Glutamatergic neuron (in vitro differentiated cells): ENCODE results near the gene VPS39. TPM values are rescaled to one million over a fixed set of nuclear protein-coding genes. Genes with fewer than 3 reads are reported as not detected.

Experiments
- DNase-seq: peaks from one replicate; pipeline ENCODE4 v3.0.0; 2022
- H3K27ac Mint-ChIP-seq: one replicate; pipeline ENCODE4 v1.8.0; 2020; ENCODE audit warnings: mild to moderate bottlenecking, mixed read lengths, inconsistent platforms; ENCODE audit not compliant: unreplicated experiment
- H3K27me3 Mint-ChIP-seq: one replicate; pipeline ENCODE4 v1.8.0; 2020; ENCODE audit warnings: mild to moderate bottlenecking, moderate library complexity, mixed read lengths, inconsistent platforms; ENCODE audit not compliant: unreplicated experiment
- H3K36me3 Mint-ChIP-seq: one replicate; pipeline ENCODE4 v1.8.0; 2020; ENCODE audit warnings: mild to moderate bottlenecking, mixed read lengths, inconsistent platforms; ENCODE audit not compliant: unreplicated experiment
- H3K4me1 Mint-ChIP-seq: one replicate; pipeline ENCODE4 v1.8.0; 2020; ENCODE audit warnings: mild to moderate bottlenecking, low read depth, mixed read lengths, inconsistent platforms; ENCODE audit not compliant: unreplicated experiment
- H3K4me3 Mint-ChIP-seq: one replicate; pipeline ENCODE4 v1.8.0; 2020; ENCODE audit warnings: mild to moderate bottlenecking, mixed read lengths, inconsistent platforms; ENCODE audit not compliant: unreplicated experiment
- H3K9me3 Mint-ChIP-seq: one replicate; pipeline ENCODE4 v1.8.0; 2020; ENCODE audit warnings: mild to moderate bottlenecking, moderate library complexity, mixed read lengths, inconsistent platforms; ENCODE audit not compliant: unreplicated experiment
- total RNA-seq: library from RNA; stranded (reverse); fragmentation: NEBNext Ultra II Directional; extraction: Animal tissue kit (Norgen Biotek cat#: 25700); gene quantifications from one replicate; pipeline ENCODE4 v1.2.1, GENCODE V29; 2021; ENCODE audit not compliant: unreplicated experiment
- TF ChIP-seq, protein P1 (sequence below): fragments of 200-600 bp; sonication (generic); IDR thresholded peaks from one replicate; pipeline ENCODE4 v1.5.0; 2021; ENCODE audit not compliant: partially characterized antibody, unreplicated experiment

VPS39 gene
- total RNA-seq, 1 donor from 2014 or later, result 94.4 TPM

DNA sequence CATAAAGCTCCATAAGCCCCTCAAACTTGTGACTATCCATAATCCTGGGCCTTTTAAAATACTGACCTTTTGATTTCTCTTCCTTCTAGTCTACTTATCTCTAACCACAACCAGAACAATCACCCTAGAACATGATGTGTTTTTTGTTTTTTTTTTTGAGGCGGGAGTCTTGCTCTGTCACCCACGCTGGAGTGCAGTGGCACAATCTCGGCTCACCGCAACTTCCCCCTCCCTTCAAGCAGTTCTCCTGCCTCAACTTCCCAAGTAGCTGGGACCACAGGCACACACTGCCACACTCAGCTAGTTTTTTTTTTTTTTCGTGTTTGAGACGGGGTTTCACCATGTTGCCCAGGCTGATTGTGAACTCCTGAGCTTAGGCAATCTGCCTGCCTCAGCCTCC lies 25.1 kb downstream of the VPS39 start:
- no peak overlapping the region for H3K4me3 Mint-ChIP-seq
- no peaks in the 10 kb centered on the region for H3K4me1 Mint-ChIP-seq
- no peak for DNase-seq
- H3K27me3 Mint-ChIP-seq, result peaks cover 2% of the 10 kb centered on the region
- no peak overlapping the region for H3K27ac Mint-ChIP-seq
- no peaks in the 10 kb centered on the region for H3K9me3 Mint-ChIP-seq
- TF ChIP-seq, protein P1, sequence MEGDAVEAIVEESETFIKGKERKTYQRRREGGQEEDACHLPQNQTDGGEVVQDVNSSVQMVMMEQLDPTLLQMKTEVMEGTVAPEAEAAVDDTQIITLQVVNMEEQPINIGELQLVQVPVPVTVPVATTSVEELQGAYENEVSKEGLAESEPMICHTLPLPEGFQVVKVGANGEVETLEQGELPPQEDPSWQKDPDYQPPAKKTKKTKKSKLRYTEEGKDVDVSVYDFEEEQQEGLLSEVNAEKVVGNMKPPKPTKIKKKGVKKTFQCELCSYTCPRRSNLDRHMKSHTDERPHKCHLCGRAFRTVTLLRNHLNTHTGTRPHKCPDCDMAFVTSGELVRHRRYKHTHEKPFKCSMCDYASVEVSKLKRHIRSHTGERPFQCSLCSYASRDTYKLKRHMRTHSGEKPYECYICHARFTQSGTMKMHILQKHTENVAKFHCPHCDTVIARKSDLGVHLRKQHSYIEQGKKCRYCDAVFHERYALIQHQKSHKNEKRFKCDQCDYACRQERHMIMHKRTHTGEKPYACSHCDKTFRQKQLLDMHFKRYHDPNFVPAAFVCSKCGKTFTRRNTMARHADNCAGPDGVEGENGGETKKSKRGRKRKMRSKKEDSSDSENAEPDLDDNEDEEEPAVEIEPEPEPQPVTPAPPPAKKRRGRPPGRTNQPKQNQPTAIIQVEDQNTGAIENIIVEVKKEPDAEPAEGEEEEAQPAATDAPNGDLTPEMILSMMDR, result no peak
- no peaks in the 10 kb centered on the region for H3K36me3 Mint-ChIP-seq

DNA sequence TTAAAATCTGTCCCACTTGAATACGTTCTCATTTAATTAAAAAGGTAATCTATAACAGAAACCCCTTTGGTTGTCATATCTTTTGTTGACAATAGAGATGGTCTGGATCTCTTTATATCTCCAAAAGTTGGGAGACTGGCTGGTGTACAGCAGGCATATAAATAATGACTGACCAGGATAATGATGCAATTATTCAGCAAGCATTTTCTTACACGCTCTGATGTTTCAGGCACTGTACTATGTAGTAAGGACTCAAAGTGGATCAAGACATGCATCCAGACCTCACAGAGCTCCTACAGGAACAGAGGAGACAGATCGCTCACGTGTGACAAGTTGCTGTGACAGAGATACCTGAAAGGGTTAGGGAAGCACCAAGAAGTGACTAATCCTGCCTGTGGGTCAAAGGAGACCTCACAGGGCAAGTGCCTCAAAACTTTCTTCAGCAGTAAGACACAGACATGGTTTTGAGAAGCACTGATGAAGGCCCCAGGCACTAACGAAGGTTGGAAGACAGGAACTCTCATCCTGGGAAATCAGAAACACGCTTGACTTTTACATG lies 25.7 kb downstream of the VPS39 start:
- TF ChIP-seq, protein P1, result no peak
- H3K27me3 Mint-ChIP-seq, result peaks cover 2% of the 10 kb centered on the region
- H3K36me3 Mint-ChIP-seq, result no peaks in the 10 kb centered on the region
- no peaks in the 10 kb centered on the region for H3K4me1 Mint-ChIP-seq
- no peak overlapping the region for H3K27ac Mint-ChIP-seq
- no peak for DNase-seq
- no peak overlapping the region for H3K4me3 Mint-ChIP-seq
- H3K9me3 Mint-ChIP-seq, result no peaks in the 10 kb centered on the region

DNA sequence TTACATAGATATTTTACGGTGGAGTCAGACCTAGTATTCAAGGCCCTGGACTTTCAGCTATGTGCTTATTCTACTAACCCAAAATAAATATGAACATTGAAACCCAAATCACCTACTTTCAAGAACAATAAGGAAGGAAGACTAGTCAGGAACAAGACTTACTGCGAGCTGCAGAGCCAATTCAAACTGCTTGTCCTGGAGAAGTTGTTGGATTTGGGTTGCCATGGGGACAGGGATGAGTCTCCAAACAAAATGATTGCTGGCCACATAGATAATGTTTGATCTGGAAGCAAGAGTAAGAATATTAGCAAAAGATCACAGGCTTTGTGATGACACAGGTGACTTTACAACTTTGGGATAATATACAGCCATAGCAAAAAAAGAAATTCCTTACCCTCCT lies 30.0 kb downstream of the VPS39 start:
- Mint-ChIP-seq H3K27me3 (peaks cover 2% of the 10 kb centered on the region), H3K27ac (no peak overlapping the region), H3K4me3 (no peak overlapping the region), H3K36me3 (no peaks in the 10 kb centered on the region), H3K4me1 (no peaks in the 10 kb centered on the region), H3K9me3 (no peaks in the 10 kb centered on the region)
- TF ChIP-seq, protein P1, result no peak
- DNase-seq, result no peak

DNA sequence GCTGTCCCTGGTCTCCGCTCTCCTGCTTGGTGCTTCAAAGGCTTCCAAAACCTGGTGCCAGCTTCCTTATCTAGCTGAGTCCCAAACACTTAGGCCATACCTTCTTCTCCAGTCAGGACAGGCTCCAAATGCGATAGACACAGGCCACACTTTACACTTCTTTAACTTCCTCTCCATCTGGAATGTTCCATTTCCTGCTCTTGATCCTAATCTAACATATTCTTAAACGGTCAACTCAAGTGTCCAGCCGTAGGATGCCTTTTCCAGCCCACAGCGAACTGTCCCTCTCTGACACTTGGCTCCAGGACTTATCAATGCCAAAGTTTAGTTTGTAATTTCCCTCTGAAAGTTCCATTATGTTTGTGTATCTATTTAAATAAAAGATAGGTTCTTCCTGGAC lies 32.4 kb downstream of the VPS39 start:
- Mint-ChIP-seq H3K27ac (no peak overlapping the region), H3K9me3 (no peaks in the 10 kb centered on the region), H3K4me3 (no peak overlapping the region), H3K4me1 (no peaks in the 10 kb centered on the region), H3K27me3 (peaks cover 2% of the 10 kb centered on the region), H3K36me3 (no peaks in the 10 kb centered on the region)
- no peak for DNase-seq
- TF ChIP-seq, protein P1, result no peak

DNA sequence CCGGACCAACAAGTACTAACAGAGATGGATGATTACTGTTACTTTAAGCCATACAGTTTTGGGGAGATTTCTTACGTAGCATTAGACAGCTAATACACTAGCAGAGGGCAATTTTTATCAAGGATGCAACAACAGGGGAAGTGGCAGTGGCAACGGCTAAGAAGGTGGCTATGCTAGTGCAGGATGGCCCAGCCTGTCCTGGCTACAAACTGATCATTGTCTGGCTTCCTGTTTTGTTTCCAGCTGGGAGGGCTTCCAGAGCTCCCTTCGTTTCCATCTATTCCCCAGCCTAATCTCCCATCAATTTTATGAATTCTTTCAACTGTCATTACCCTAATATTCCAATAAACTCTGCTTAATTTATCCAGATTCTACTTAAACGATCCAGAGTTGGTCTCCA lies 35.6 kb downstream of the VPS39 start:
- H3K9me3 Mint-ChIP-seq, result no peaks in the 10 kb centered on the region
- no peaks in the 10 kb centered on the region for H3K36me3 Mint-ChIP-seq
- no peak for DNase-seq
- H3K27ac Mint-ChIP-seq, result no peak overlapping the region
- TF ChIP-seq, protein P1, result no peak
- no peak overlapping the region for H3K4me3 Mint-ChIP-seq
- H3K27me3 Mint-ChIP-seq, result no peaks in the 10 kb centered on the region
- H3K4me1 Mint-ChIP-seq, result no peaks in the 10 kb centered on the region
